Ammon's horn (tissue), 1 donor: Measurements from ENCODE around the gene RAB2B.
"Not testable (repeated sequence)": the region's sequence is repeated elsewhere in the genome, so short reads cannot be mapped to it uniquely, and the experiment has no call there.

Source experiments
- DNase-seq: peaks from one replicate; pipeline ENCODE4 v3.0.0-alpha.2; 2016; ENCODE audit warnings: low spot score

Gene RAB2B

DNA sequence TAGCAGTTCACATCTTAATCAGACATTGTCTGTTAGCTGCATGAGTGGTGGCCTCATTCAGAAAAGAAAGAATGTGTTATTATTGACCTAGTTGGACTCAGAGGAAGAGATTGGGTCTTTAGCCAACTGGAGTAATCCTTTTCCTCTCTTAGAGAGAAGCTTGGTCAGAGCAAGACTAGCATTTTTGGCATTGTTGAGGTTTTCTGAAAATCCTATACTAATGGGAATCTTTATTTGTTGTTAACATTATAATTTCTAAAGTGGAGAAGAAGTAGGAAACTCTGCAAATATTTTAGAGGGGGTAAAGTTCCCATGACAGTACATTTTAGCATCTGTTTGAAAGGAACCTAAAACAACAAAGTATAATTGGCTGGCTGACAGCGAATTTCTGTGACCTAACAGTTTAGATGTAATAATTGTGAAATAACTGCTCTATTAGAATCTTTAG is 9.9 kb upstream of the RAB2B start:
- no peak for DNase-seq

DNA sequence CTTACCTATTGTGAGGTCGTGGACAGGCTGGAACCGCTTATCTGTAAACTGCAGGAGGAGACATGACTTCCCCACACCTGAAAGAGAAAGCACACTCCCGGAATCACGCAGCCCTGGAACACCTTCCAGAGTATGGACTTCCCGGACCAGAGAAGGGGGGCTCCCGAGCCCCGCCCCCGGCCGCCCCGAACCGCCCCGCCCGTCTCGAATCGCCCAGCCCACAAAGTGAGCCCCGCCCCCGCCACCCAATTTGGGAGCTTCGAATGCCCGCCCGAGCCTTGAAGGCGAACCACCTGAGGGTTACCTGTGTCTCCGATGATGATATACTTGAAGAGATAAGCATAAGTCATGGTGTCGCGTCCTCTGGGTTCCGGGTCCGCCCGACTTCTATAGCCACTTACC is 235 bp downstream of the RAB2B start:
- no peak for DNase-seq

DNA sequence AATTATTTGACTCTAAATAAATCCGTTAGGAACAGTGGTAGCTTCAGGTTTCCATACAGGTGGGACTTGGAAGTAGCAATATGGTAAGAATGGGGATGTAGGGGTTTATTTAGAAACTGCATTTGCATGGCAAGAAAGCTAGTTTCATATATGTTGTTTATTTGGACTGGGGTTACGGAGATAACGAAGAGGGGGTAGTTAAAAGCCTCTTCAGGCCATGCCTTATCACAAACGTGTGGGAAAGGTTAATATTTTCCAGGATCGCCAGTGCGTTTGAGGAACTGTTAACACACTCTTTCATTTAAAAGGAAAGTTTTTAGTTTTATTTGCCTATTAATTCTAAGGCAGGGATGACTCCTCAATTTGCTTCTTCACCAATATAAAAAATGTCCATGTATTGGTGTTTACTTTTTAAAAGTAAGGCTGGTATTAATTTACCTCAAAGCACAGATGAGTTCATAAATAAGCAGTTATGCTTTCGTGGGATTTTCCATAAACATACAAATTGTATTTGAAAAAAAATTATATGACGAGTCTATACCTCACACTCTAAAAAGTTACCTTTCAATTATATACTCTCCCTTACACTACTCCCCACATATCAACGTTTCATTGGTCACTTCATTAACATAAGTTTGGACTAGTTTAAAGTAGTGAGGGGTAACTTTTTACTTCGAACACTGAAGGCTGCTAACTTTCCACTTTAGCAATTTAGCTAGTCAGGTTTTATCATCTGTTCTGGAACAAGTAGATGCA is 814 bp downstream of the RAB2B start:
- DNase-seq = no peak

DNA sequence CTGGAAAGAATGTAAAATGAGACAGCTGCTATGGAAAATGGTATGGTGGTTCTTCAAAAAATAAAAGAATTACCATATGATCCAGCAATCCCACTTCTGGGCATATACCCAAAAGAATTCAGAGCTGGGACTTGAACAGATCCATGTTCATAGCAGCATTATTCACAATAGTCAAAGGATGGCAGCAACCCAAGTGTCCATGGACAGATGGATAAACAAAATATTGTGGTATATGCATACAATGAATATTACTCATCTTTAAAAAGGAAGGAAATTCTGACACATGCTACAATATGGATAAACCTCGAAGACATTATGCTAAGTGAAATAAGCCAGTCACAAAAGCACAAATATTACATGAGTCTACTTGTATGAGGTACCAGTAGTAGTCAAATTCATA is 9.1 kb downstream of the RAB2B start:
- DNase-seq = peak; percentile 12

DNA sequence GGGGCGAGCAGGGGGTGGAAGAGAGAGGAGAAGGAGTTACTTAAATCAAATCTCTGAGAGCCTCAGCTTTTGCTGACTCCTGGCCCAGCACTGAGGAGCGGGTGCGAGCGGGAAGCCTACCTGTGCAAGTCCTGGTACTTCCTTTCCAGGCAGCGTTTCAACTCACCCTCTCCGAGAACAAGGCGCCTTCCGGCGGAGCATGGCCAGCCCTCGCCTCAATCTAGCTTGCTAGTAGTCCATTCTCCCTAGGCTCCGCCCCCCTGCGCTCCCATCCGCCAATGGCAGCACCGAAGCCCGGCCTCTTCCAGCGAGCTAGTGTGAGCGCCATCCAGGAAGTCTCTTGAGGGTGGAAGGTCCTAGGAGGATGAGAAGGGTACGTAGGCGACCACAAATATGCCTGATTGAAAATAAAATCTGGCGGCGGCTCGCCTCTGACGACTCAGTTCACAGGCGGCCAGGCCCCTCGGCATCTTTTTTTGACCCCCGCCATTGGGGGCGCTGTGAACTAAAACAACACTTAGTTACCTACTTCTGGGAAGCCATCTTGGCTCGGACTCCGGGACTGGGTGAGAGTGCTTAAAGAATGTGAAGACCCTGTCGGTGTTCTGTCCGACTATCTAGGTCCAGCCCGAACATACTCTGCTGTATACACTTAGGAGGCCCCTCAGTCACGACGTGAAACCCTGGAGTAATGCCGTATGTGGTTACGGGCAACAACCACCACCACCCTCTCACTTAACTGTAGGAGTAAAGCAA is 20.7 kb downstream of the RAB2B start, which contains the start of gene CHD8:
Gene CHD8 (minus strand): TSS at position 212 of the 756 bp plus-strand sequence. CDS start 24,480 bp downstream, outside the sequence.
- DNase-seq = peak; percentile 100

DNA sequence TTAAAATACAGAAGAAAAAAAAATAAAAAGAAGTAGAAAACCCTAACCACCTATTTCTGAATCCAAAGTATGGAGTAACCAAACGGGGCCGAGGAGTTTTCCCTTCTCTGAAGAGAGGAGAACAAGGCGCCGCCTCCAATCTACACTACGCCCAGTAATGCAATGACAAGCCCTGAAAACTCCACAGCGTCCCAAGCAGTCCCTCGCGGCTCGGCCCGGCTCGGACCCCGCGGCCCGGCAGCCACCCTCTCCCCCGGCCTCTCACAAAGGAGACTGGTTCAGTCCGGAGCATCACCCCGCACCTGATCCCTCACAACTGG is 21.2 kb downstream of the RAB2B start:
- DNase-seq = no peak

DNA sequence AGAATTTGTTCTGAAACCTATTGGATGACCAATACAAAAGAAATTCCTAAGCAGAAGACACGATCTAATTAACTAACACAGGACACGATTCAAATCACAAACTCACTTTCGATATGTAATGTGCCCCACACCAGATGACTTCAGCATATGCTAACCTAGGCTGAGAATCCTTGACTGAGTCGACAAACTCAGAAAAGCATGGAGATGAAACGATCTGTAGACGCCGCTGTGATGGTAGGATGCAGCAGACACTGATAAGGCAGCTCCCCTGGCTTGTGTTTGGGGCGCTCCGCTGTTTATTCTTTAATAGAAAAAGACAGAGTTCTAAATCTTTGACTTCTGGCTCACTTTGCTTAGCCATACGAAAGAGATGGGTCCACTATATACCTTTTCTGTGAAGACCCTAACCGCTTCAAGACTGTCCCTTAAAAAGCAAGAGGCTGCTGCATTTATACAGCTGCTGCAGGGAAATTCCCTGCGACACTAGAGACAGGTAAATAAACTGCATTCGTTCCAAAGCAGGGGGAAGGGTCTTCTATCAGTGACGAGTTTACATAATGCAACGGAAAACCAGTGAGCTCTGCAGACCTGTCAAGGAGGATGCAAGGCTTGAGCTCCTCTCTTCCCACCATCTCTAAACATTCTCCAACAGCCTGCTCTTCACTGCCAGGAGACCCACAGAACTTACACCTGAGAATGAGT is 21.8 kb downstream of the RAB2B start:
- DNase-seq = no peak

DNA sequence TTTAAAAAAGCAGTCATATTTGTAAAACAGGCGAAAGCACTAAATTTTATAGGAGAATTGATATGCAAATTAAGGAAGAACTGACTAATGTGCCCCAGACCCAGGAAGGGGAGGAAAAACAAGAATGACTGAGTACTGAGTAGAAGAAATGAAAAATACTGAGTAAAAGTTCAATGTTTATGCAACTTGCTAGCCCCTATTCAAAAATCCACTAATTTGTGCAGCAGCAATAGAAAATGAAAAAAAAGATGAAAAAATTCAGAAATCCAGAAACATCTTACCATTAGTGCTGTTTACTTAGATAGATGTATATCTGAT is 26.9 kb downstream of the RAB2B start:
- DNase-seq = no peak

DNA sequence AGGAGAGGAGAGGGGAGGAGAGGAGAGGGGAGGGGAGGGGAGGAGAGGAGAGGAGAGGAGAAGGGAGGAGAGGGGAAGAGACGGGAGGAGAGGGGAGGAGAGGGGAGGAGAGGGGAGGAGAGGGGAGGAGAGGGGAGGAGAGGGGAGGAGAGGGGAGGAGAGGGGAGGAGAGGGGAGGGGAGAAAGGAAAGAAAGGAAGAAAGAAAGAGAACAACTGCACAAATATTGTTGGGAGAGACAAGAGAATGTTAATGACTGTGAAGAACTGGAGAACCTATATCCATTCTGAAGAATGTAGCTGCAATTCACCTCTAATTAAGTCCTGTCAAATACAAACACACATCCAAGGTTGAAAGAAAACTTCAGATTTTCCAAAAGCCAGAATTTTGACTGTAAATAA is 34.1 kb downstream of the RAB2B start:
- not testable (repeated sequence) for DNase-seq

DNA sequence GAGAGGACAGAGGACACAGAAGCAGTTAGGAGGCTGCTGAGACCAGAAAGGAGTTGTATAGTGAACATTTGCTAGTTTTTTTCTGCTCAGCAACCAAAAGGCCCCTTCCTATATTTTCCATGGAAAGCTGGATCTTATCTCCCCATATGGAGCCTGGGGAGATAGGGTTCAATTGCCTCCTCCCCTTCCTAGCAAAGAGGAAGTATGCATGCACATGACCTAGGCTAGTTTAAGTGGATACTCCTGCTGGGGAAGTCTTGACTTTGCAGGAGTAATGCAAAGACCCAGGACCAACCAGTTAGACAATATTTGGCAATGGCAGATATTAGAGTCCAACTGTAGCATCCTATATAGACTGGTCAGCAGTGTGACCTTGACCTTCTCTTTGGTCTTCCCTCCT is 35.9 kb downstream of the RAB2B start:
- DNase-seq = no peak

DNA sequence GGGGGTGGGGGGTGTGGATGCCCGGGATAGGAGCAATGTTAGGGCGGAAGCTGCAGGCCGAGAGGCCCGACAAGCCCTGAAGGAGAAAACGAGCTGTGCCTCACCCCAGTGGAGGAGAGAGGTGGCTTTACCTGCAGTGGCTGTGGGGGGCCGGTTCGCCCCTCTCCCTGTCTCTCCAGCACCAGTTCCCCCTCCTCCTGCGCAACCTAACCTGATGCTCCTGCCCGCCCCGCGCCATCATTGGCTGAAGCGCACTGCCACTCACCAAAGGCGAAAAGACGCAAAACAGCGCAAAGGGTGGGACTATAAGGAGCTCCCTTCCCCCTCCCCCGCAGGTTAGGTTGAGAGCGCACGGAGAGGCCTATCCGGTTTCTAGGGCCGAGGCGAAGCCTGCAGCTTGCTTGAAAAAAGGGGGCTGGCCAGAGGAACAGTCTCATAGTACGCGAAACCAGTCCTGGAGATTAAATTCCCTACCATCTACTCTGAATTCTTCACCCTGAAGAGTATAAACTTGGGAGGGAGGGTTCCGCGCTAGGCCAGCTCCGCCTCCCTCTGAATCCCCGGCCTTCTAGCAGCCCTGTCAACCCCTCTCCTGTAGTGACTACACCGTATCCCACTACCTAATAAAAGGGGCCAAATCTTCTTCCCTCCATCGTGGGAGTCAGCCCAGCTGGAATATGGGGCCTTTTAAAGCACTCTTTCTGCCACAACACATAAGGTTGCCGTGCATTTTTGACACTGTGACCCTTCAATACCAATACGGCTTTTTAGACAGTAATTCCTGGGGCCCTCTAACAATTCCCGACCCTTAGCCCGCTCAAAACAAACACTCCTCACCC is 39.5 kb downstream of the RAB2B start:
- peak; percentile 100 for DNase-seq

DNA sequence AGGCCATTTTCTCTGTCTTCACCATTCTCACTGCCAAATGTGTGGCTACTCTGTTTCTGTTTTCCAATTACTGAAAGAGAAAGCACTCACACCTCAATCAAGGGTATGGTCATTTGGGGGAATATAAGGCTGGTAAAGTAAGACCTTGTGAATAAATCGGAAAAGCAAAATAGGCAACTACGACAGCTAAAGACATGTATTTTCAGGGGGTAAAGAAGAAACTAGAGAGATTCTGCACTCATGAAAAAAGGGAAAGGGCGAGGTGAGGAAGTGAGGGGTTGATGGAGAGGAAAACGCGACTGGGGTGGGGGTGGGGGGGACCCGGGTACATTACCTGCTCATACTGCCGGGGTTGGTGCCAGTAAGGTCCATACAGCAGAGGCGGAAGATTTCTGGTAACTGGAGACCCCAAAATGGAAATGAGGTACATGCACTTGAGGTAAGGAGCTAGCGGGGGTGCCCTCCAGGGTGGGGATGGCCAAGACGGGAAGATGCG is 40.1 kb downstream of the RAB2B start:
- DNase-seq = no peak

DNA sequence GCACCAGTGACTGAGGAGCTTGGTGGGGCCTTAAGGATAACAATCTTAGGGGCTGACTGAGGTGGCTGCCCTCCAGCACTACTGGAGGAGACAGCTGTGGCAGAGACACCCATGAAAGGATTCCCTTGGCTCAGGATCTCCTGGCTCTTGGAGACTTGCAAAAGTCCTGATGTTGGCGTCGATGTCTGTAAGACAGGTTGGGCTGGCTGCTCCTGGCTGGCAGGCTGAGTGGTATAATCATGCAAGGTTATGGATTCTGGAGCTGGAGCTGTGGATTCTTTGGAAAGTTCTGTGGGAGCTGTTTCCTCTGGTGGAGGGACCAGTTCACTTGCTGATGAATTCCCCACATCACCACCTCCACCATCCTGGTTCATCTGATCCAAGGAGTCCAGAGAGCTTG is 45.6 kb downstream of the RAB2B start:
- no peak for DNase-seq

DNA sequence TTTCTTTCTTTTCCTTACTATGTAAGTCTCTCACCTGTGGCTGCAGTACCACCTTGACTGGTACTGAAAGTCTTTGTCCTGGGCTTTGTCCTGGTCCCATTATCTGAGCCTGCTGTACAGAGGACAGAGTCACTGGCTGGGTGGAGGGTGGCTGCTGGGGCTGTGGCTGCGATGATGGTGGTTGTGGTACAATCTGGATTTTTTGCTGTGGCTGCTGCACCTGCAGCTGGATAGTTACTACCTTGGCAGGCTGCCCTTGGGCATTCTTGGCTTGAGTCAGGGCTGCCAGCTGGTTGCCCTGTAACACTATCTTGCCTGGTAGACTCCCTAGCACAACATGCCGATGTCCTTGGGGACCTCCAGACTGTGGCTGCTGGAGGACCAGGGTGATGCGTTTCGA is 47.8 kb downstream of the RAB2B start:
- DNase-seq = no peak

DNA sequence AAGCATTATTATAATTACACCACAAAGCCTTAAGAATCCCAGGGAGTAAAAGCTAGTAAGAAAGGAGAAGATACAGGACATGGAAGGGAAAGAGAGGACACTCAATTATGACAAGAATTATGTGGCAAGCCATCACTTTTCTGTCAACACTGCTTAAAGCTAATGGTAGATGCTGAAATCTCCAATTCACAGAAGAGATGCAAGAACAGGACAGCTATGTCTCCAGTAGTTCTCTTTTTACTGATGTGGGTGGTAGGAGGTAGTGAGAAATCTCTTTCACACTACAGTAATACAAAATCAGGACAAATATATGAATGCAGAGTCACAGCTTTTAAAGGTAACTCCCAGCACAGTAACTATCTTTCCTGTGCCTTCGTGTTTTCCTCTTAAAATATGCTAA is 50.1 kb downstream of the RAB2B start:
- DNase-seq = no peak

DNA sequence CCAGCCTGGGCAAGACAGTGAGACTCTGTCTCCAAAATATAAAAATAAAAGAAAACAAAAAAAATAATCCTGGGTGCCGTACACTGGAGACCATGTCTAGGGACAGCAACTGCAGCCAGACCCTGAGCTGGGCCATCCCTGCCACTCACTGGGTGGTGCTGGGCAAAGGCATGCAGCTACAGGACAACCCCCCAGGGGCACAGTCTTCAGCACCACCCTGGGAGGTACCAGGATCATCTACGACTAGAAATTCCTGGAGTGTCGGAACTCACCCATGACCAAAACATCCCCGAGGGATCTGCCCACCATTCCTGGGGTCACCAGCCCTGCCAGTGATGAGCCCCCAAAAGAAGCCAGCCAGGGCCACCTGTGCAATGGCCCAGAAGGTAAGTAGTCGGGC is 57.2 kb downstream of the RAB2B start:
- DNase-seq = no peak

DNA sequence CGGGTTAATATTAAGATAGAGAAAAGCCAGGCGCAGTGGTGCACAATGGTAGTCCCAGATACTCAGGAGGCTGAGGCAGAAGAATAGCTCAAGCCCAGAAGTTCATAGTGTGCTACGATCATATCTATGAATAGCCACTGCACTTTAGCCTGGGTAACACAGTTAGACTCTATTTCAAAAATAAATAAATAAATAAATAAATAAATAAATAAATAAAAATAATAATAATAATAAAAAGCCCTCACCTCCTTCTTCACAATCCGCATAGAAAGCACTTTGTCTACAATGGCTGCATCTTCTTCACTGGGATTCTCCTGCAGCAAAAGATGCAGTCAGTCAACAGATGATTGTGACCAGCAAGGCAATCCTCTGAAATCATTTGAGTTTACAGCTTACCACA is 61.4 kb downstream of the RAB2B start:
- DNase-seq = no peak

DNA sequence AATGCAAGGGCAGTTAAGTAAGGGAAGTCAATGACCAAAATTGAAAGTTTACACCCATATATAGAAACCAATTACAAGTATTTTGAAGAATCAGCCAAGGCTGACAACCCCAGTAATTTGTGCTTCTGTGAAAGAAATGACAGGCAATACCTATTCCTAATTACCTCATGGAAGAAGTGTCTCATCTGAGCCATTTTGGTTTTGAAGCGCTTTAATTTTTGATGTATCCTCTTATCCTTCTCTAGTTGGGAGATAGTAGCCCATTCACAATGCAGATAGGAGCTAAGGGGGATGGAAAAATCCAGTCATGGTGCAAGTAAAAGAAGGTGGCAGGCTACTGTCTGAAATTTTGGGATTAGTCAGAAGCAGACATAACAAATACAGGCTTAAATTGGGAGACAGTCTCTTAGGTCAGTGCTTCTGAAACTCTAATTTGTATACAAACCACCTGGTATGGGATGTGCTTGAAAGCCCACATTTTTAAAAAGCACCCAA is 62.6 kb downstream of the RAB2B start:
- no peak for DNase-seq
